ENCODE data around the gene ANO1. TPM values are rescaled to one million over a fixed set of nuclear protein-coding genes. Genes with fewer than 3 reads are reported as not detected.

Gene ANO1
- not detected in 2 replicates for total RNA-seq

GRCh38 chr11:70078095-70078780 lies at the start of gene ANO1:
Gene ANO1, plus strand, starts transcription at chr11:70078317. Its CDS starts 290 bp downstream, at chr11:70078607.

DNA sequence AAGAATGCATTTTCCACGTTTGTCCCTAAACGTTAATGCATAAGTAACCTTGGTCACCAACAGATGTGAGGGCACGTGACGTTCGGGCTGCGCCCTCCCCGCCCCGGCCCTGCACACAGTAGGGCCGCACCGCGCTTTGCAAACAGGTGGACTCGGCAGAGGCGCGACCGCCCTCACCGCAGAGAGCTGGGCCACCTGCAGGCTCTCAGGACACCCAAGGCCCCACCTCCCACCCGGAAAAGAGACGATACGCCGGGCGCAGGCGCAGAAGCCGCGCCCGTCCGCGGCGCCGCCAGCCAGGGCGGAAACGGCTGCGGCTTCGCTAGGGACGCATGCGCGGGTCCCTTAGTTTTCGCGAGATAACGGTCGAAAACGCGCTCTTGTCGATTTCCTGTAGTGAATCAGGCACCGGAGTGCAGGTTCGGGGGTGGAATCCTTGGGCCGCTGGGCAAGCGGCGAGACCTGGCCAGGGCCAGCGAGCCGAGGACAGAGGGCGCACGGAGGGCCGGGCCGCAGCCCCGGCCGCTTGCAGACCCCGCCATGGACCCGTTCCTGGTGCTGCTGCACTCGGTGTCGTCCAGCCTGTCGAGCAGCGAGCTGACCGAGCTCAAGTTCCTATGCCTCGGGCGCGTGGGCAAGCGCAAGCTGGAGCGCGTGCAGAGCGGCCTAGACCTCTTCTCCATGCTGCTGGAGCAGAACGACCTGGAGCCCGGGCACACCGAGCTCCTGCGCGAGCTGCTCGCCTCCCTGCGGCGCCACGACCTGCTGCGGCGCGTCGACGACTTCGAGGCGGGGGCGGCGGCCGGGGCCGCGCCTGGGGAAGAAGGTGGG lies 125.0 kb downstream of the ANO1 start, which contains the start of gene FADD:
Gene FADD (plus strand): TSS at position 377 of the 831 bp plus-strand sequence. CDS start 164 bp downstream, at position 541.

Small RNA genes within 50 kb of the gene (small RNA-seq; reads per million reads assigned to genes)
- not detected for gene RNU6-1175P

Other genes starting within 250 kb of the ANO1 start
- 36.0 and 38.2 TPM in 2 replicates for gene FADD, start 125.0 kb downstream of the ANO1 start, total RNA-seq
- gene PPFIA1, start 192.4 kb downstream of the ANO1 start, total RNA-seq: 33.1 and 37.3 TPM in 2 replicates

All from subcutaneous preadipocyte (primary cell).